IMR-90 (cell line): ENCODE data around the gene BTAF1. TPM values are rescaled to one million over a fixed set of nuclear protein-coding genes. Genes with fewer than 3 reads are reported as not detected.

Source experiments
- ATAC-seq: fragments of 200-7000 bp; cut with Tn5 transposase; 2 replicates; pipeline ENCODE4 v1.9.1; 2020; ENCODE audit warnings: low read depth, mild to moderate bottlenecking, moderate library complexity
- BruUV-seq: library from RNA; stranded (reverse); fragments of 400-500 nt; replicated peaks from 2 replicates; lab custom pipeline; 2021; lab: Mats Ljungman, UMichigan
- CTCF ChIA-PET: fragments of 300-600 bp; formaldehyde crosslinking; extraction: SDS; loops from one replicate; lab custom pipeline; 2021; ENCODE audit warnings: antibody characterized with exemption; lab: Yijun Ruan, JAX
- POLR2A ChIA-PET: fragments of 300-600 bp; sonication (Branson Sonifier 250); formaldehyde crosslinking; loops from one replicate; lab custom pipeline; 2022; ENCODE audit warnings: antibody characterized with exemption; ENCODE audit not compliant: unreplicated experiment; lab: Charles Lee
- DNase-seq: peaks from one replicate; pipeline ENCODE4 v3.0.0; 2013
- H2AFZ ChIP-seq: replicated peaks from 2 replicates; pipeline ENCODE3; 2013; ENCODE audit warnings: low read length, mild to moderate bottlenecking; ENCODE audit not compliant: poor library complexity
- H2AK5ac ChIP-seq: 2 replicates; pipeline ENCODE4 v1.6.1; 2013; ENCODE audit warnings: low read depth, low read length, inconsistent platforms
- H2AK9ac ChIP-seq: replicated peaks from 2 replicates; pipeline ENCODE3; 2013; ENCODE audit warnings: mild to moderate bottlenecking, low read depth, low read length, moderate library complexity; ENCODE audit not compliant: poor library complexity
- H2BK120ac ChIP-seq: 2 replicates; pipeline ENCODE4 v1.6.1; 2013; ENCODE audit warnings: low read depth, low read length, inconsistent platforms
- H2BK15ac ChIP-seq: 3 replicates; pipeline ENCODE4 v1.6.1; 2013; ENCODE audit warnings: low read depth, low read length, inconsistent platforms
- H2BK20ac ChIP-seq: 2 replicates; pipeline ENCODE4 v1.6.1; 2013; ENCODE audit warnings: low read depth, mild to moderate bottlenecking, inconsistent platforms, low read length, moderate library complexity
- H2BK5ac ChIP-seq: 2 replicates; pipeline ENCODE4 v1.6.1; 2013; ENCODE audit warnings: mild to moderate bottlenecking, low read depth, low read length, inconsistent platforms; ENCODE audit not compliant: poor library complexity, severe bottlenecking
- H3K14ac ChIP-seq: replicated peaks from 2 replicates; pipeline ENCODE4 v1.6.1; 2013; ENCODE audit warnings: low read depth, low read length, inconsistent platforms
- H3K18ac ChIP-seq: 2 replicates; pipeline ENCODE4 v1.6.1; 2013; ENCODE audit warnings: low read depth, low read length, control low read depth
- H3K23ac ChIP-seq: 2 replicates; pipeline ENCODE4 v1.6.1; 2013; ENCODE audit warnings: low read depth, low read length, inconsistent platforms
- H3K27ac ChIP-seq: 2 replicates; pipeline ENCODE4 v1.5.1; 2013; ENCODE audit warnings: mild to moderate bottlenecking, control low read depth, low read length; ENCODE audit not compliant: insufficient read depth
- H3K27me3 ChIP-seq: 2 replicates; pipeline ENCODE4 v1.6.1; 2013; ENCODE audit warnings: low read length; ENCODE audit not compliant: control insufficient read depth, insufficient read depth
- H3K36me3 ChIP-seq: 2 replicates; pipeline ENCODE4 v1.6.1; 2013; ENCODE audit warnings: low read length, mixed read lengths; ENCODE audit not compliant: control insufficient read depth, insufficient read depth
- H3K4ac ChIP-seq: 2 replicates; pipeline ENCODE4 v1.6.1; 2013; ENCODE audit warnings: low read depth, low read length, inconsistent platforms
- H3K4me1 ChIP-seq: 2 replicates; pipeline ENCODE4 v1.6.1; 2013; ENCODE audit warnings: low read length, mixed read lengths; ENCODE audit not compliant: control insufficient read depth, insufficient read depth
- H3K4me2 ChIP-seq: 2 replicates; pipeline ENCODE4 v1.6.1; 2013; ENCODE audit warnings: low read depth, mild to moderate bottlenecking, control low read depth, low read length, moderate library complexity
- H3K4me3 ChIP-seq: 2 replicates; pipeline ENCODE4 v1.5.1; 2013; ENCODE audit warnings: low read depth, mild to moderate bottlenecking, control low read depth, low read length, moderate library complexity; ENCODE audit not compliant: insufficient read depth
- H3K56ac ChIP-seq: 2 replicates; pipeline ENCODE4 v1.6.1; 2013; ENCODE audit warnings: low read length, inconsistent platforms; ENCODE audit not compliant: insufficient read depth; ENCODE audit errors: extremely low read depth
- H3K79me1 ChIP-seq, 2 experiments: 2 replicates each; pipeline ENCODE4 v1.6.1; 2013; ENCODE audit warnings: low read length in 2 of 2, inconsistent platforms in 1 of 2, low read depth in 1 of 2
- H3K9ac ChIP-seq: 2 replicates; pipeline ENCODE4 v1.6.1; 2013; ENCODE audit warnings: low read depth, low read length, control low read depth
- H3K9me1 ChIP-seq: 2 replicates; pipeline ENCODE4 v1.6.1; 2013; ENCODE audit warnings: low read length, inconsistent platforms; ENCODE audit not compliant: insufficient read depth
- H3K9me3 ChIP-seq: 2 replicates; pipeline ENCODE4 v1.6.1; 2013; ENCODE audit warnings: low read length; ENCODE audit not compliant: control insufficient read depth, insufficient read depth
- H4K20me1 ChIP-seq: 2 replicates; pipeline ENCODE4 v1.6.1; 2013; ENCODE audit warnings: low read length, inconsistent platforms; ENCODE audit not compliant: insufficient read depth
- H4K5ac ChIP-seq: 2 replicates; pipeline ENCODE4 v1.6.1; 2013; ENCODE audit warnings: mild to moderate bottlenecking, low read depth, low read length, control low read depth
- H4K8ac ChIP-seq, 2 experiments: 2 replicates each; pipeline ENCODE4 v1.6.1; 2013; ENCODE audit warnings: low read depth in 2 of 2, low read length in 2 of 2, control low read depth in 1 of 2, inconsistent platforms in 1 of 2
- H4K91ac ChIP-seq: 2 replicates; pipeline ENCODE4 v1.6.1; 2013; ENCODE audit warnings: low read depth, low read length, inconsistent platforms; ENCODE audit not compliant: insufficient read depth
- CEBPB ChIP-seq: IDR thresholded peaks from 2 replicates; pipeline ENCODE4 v1.6.1; 2012; ENCODE audit warnings: low read depth, low read length, improper control_type of control experiment
- CHD1 ChIP-seq: IDR thresholded peaks from 2 replicates; pipeline ENCODE4 v1.6.1; 2012; ENCODE audit warnings: low read depth, low read length, improper control_type of control experiment
- FOS ChIP-seq: fragments of 150-350 bp; IDR thresholded peaks from 2 replicates; pipeline ENCODE4 v1.6.1; 2016; ENCODE audit warnings: low read depth, low read length
- MAFK ChIP-seq: IDR thresholded peaks from 2 replicates; pipeline ENCODE4 v1.6.1; 2012; ENCODE audit warnings: low read depth, low read length, improper control_type of control experiment
- MAZ ChIP-seq: IDR thresholded peaks from 2 replicates; pipeline ENCODE4 v1.6.1; 2012; ENCODE audit warnings: low read depth, mild to moderate bottlenecking, low read length, improper control_type of control experiment, moderate library complexity, borderline replicate concordance
- POLR2A ChIP-seq: IDR thresholded peaks from 2 replicates; pipeline ENCODE4 v1.6.1; 2012; ENCODE audit warnings: mild to moderate bottlenecking, low read depth, low read length
- RAD21 ChIP-seq: IDR thresholded peaks from 2 replicates; pipeline ENCODE4 v1.6.1; 2012; ENCODE audit warnings: low read length, improper control_type of control experiment
- SMC3 ChIP-seq: fragments of 150-350 bp; IDR thresholded peaks from 2 replicates; pipeline ENCODE4 v1.6.1; 2016; ENCODE audit warnings: low read depth, mild to moderate bottlenecking, antibody characterized with exemption, low read length, moderate library complexity
- WGBS, 2 experiments: methylation state at CpG; one replicate each; pipeline versions ENCODE4 v1.1.5 to v1.1.7; 2013; ENCODE audit warnings: missing lambda C conversion rate in 2 of 2; ENCODE audit not compliant: insufficient read length in 1 of 2; ENCODE audit errors: extremely low coverage in 2 of 2; 5-methylcytosine and 5-hydroxymethylcytosine counted together
- dilution Hi-C: fragments of 300-500 bp; cut with HindIII; formaldehyde crosslinking; loops from one replicate; pipeline ENCODE4 v1.14.3; 2018; ENCODE audit warnings: low sequenced_read_pairs; ENCODE audit not compliant: unreplicated experiment
- in situ Hi-C: fragments of 300-500 bp; cut with MboI; formaldehyde crosslinking; loops from 3 replicates; pipeline ENCODE4 v1.14.3; 2019; ENCODE audit warnings: low sequenced_read_pairs, inconsistent platforms, mixed read lengths
- intact Hi-C: fragments of 100-400 bp; cut with micrococcal nuclease; formaldehyde crosslinking; loops from 2 replicates; pipeline ENCODE4 v1.10.0; 2022
- polyA plus RNA-seq, 3 experiments: library from polyadenylated mRNA; depleted of rRNA; stranded (reverse); fragments of >200 nt; gene quantifications; 2 replicates each; pipeline ENCODE4 v1.2.3, GENCODE V29; 2012; ENCODE audit warnings: low replicate concordance in 1 of 3
- total RNA-seq: library from RNA; depleted of rRNA; stranded (reverse); fragments of >200 nt; gene quantifications from 2 replicates; pipeline ENCODE4 v1.2.3, GENCODE V29; 2012

The BTAF1 gene
- total and polyA plus RNA-seq, 2 of the 4 experiments (the other 2 are of a cell fraction), result 15.0 to 42.3 TPM

GRCh38 chr10:92009445-92009844 lies 85.9 kb downstream of the BTAF1 start:
- dilution Hi-C loops (no loop called here), in situ Hi-C loops (no loop called here), intact Hi-C loops (no loop called here)
- POLR2A ChIA-PET, result no interaction called here
- ATAC-seq, result no peak
- no peaks in the 10 kb centered on the region for H3K27me3 ChIP-seq
- H3K14ac ChIP-seq, result no peak overlapping the region
- H4K5ac ChIP-seq, result no peak overlapping the region
- no peak overlapping the region for H2BK120ac ChIP-seq
- H3K23ac ChIP-seq, result no peak overlapping the region
- H2BK20ac ChIP-seq, result no peak overlapping the region
- no peak overlapping the region for H4K8ac ChIP-seq
- no peaks in the 10 kb centered on the region for H3K4me1 ChIP-seq
- WGBS, 2 experiments, result no CpG with 5 or more reads among the region's 1 CpG
- H3K56ac ChIP-seq, result no peak overlapping the region
- H3K9me3 ChIP-seq, result no peaks in the 10 kb centered on the region
- BruUV-seq, result no TSS peak
- H3K9me1 ChIP-seq, result no peaks in the 10 kb centered on the region
- no peak overlapping the region for H3K27ac ChIP-seq
- H2BK15ac ChIP-seq, result no peak overlapping the region
- H2AK9ac ChIP-seq, result no peak overlapping the region
- H2AK5ac ChIP-seq, result no peak overlapping the region
- H4K20me1 ChIP-seq, result peaks cover 3% of the 10 kb centered on the region; the same call in 1 of the 2 replicates
- no peak overlapping the region for H3K18ac ChIP-seq
- no peak overlapping the region for H3K9ac ChIP-seq
- H3K36me3 ChIP-seq, result peaks cover 19% of the 10 kb centered on the region
- no peak overlapping the region for H2AFZ ChIP-seq
- H3K4me3 ChIP-seq, result no peak overlapping the region
- H2BK5ac ChIP-seq, result no peak overlapping the region
- TF ChIP-seq POLR2A (no peak), CHD1 (no peak), RAD21 (no peak), SMC3 (no peak), MAZ (no peak), FOS (no peak), MAFK (no peak), CEBPB (no peak)
- H4K91ac ChIP-seq, result no peak overlapping the region
- no peak for DNase-seq
- no peak overlapping the region for H3K4ac ChIP-seq
- H3K79me1 ChIP-seq, result peaks cover 0 to 16% of the 10 kb centered on the region in 2 experiments; a peak in 2 of 4 replicates
- H3K4me2 ChIP-seq, result no peak overlapping the region
- CTCF ChIA-PET, result interaction anchor here (0.7 kb wide), 1 partner anchor 18 kb away, joined by 3 read pairs; no protein-coding TSS in a partner anchor
